CD4-positive, alpha-beta T cell treated with Interleukin-10 for 1 hour (primary cell): ENCODE measurements around the gene SETD7.
"Not testable (repeated sequence)": the region's sequence is repeated elsewhere in the genome, so short reads cannot be mapped to it uniquely, and the experiment has no call there.

Source experiments
- DNase-seq: peaks from one replicate; pipeline ENCODE4 v3.0.0-alpha.2; 2020

SETD7 gene

GRCh38 chr4:139508581-139509237 is 47.3 kb downstream of the SETD7 start:
- no peak for DNase-seq

- no peak for DNase-seq
These were observed 49.2 kb downstream of the SETD7 start for GRCh38 chr4:139506774-139507173.

GRCh38 chr4:139503622-139504166 is 52.3 kb downstream of the SETD7 start:
- DNase-seq, result no peak

GRCh38 chr4:139501927-139502899 is 53.8 kb downstream of the SETD7 start:
- no peak for DNase-seq

GRCh38 chr4:139501527-139501926 is 54.5 kb downstream of the SETD7 start:
- DNase-seq, result no peak

- no peak for DNase-seq
These were observed 54.9 kb downstream of the SETD7 start for GRCh38 chr4:139501117-139501516.

GRCh38 chr4:139499186-139499585 is 56.8 kb downstream of the SETD7 start:
- DNase-seq, result no peak

GRCh38 chr4:139493176-139493575 is 62.8 kb downstream of the SETD7 start:
- DNase-seq, result no peak

GRCh38 chr4:139492429-139492828 is 63.6 kb downstream of the SETD7 start:
- no peak for DNase-seq

- no peak for DNase-seq
These were observed 66.4 kb downstream of the SETD7 start for GRCh38 chr4:139489638-139490037.

GRCh38 chr4:139488442-139488841 is 67.6 kb downstream of the SETD7 start:
- DNase-seq, result no peak

- DNase-seq, result no peak
These were observed 71.2 kb downstream of the SETD7 start for GRCh38 chr4:139484783-139485311.

GRCh38 chr4:139483000-139483399 is 73.0 kb downstream of the SETD7 start:
- DNase-seq, result no peak

GRCh38 chr4:139481465-139481864 is 74.6 kb downstream of the SETD7 start:
- no peak for DNase-seq

- no peak for DNase-seq
These were observed 79.7 kb downstream of the SETD7 start for GRCh38 chr4:139476363-139476762.

- no peak for DNase-seq
These were observed 83.2 kb downstream of the SETD7 start for GRCh38 chr4:139472852-139473251.

GRCh38 chr4:139470997-139471665 is 84.9 kb downstream of the SETD7 start:
- DNase-seq, result no peak

GRCh38 chr4:139470295-139470694 is 85.7 kb downstream of the SETD7 start:
- DNase-seq, result no peak

GRCh38 chr4:139469869-139470268 is 86.2 kb downstream of the SETD7 start:
- no peak for DNase-seq

GRCh38 chr4:139469216-139469615 is 86.8 kb downstream of the SETD7 start:
- DNase-seq, result no peak

GRCh38 chr4:139468756-139469155 is 87.3 kb downstream of the SETD7 start:
- not testable (repeated sequence) for DNase-seq

- no peak for DNase-seq
These were observed 90.1 kb downstream of the SETD7 start for GRCh38 chr4:139465922-139466321.

GRCh38 chr4:139464512-139464911 is 91.5 kb downstream of the SETD7 start:
- DNase-seq, result not testable (repeated sequence)
